CD4-positive, CD25-positive, alpha-beta regulatory T cell (primary cell): Measurements from ENCODE around the gene CSH1. TPM values are rescaled to one million over a fixed set of nuclear protein-coding genes. Genes with fewer than 3 reads are reported as not detected.
A peak's percentile ranks its signal among the peaks of the same experiment; 100 is the strongest.
"Not testable (repeated sequence)": the region's sequence is repeated elsewhere in the genome, so short reads cannot be mapped to it uniquely, and the experiment has no call there.

Source experiments
- ATAC-seq, 2 donors: fragments of 150-1000 bp; cut with Tn5 transposase; one replicate each; pipeline ENCODE4 v1.10.0; 2021; ENCODE audit warnings: low read depth in 2 of 2, moderate number of reproducible peaks in 2 of 2, moderate library complexity in 1 of 2
- DNase-seq, 3 donors: peaks; one replicate each; pipeline versions ENCODE4 v3.0.0 to v3.0.0-alpha.2; 2012 to 2022; ENCODE audit warnings: mixed read lengths in 1 of 3
- H3K27ac ChIP-seq: one replicate; pipeline ENCODE4 v1.7.0; 2013; ENCODE audit warnings: mild to moderate bottlenecking, low read length; ENCODE audit not compliant: insufficient read depth, poor library complexity, severe bottlenecking
- H3K27me3 ChIP-seq: one replicate; pipeline ENCODE4 v1.7.0; 2013; ENCODE audit warnings: low read length; ENCODE audit not compliant: control insufficient read depth, insufficient read depth
- H3K36me3 ChIP-seq: one replicate; pipeline ENCODE4 v1.7.0; 2013; ENCODE audit warnings: mild to moderate bottlenecking, low read length, moderate library complexity; ENCODE audit not compliant: control insufficient read depth, insufficient read depth
- H3K4me1 ChIP-seq: 2 replicates; pipeline ENCODE4 v1.7.0; 2013; ENCODE audit warnings: mild to moderate bottlenecking, low read length; ENCODE audit not compliant: insufficient read depth, control insufficient read depth, poor library complexity, severe bottlenecking
- H3K4me3 ChIP-seq: one replicate; pipeline ENCODE4 v1.7.0; 2013; ENCODE audit warnings: low read depth, mild to moderate bottlenecking, low read length, moderate library complexity
- H3K9me3 ChIP-seq, 2 experiments: 1 replicate in 1 of 2; 2 replicates in 1 of 2; pipeline ENCODE4 v1.7.0; 2013; ENCODE audit warnings: low read length in 2 of 2, mild to moderate bottlenecking in 1 of 2, moderate library complexity in 1 of 2; ENCODE audit not compliant: control insufficient read depth in 2 of 2
- H3K27ac Mint-ChIP-seq, 3 donors: one replicate each; pipeline ENCODE4 v1.8.0; 2020 to 2022; ENCODE audit warnings: mild to moderate bottlenecking in 3 of 3, mixed read lengths in 3 of 3, moderate library complexity in 2 of 3
- H3K27me3 Mint-ChIP-seq: one replicate; pipeline ENCODE4 v1.8.0; 2022; ENCODE audit warnings: mild to moderate bottlenecking, mixed read lengths
- H3K36me3 Mint-ChIP-seq: one replicate; pipeline ENCODE4 v1.8.0; 2020; ENCODE audit warnings: mixed read lengths
- H3K4me1 Mint-ChIP-seq, 4 donors: one replicate each; pipeline ENCODE4 v1.8.0; 2020 to 2022; ENCODE audit warnings: mixed read lengths in 4 of 4, mild to moderate bottlenecking in 1 of 4
- H3K4me3 Mint-ChIP-seq, 4 donors: one replicate each; pipeline ENCODE4 v1.8.0; 2020 to 2022; ENCODE audit warnings: mild to moderate bottlenecking in 4 of 4, mixed read lengths in 4 of 4, moderate library complexity in 3 of 4
- H3K9me3 Mint-ChIP-seq, 7 donors: one replicate each; pipeline ENCODE4 v1.8.0; 2020 to 2022; ENCODE audit warnings: mixed read lengths in 7 of 7, mild to moderate bottlenecking in 3 of 7, moderate library complexity in 2 of 7
- polyA plus RNA-seq, 4 donors: library from polyadenylated mRNA; unstranded; fragments of 300-500 nt; fragmentation: Illumina TruSeq; gene quantifications; one replicate each; pipeline ENCODE4 v1.2.3, GENCODE V29; 2021
- total RNA-seq: library from RNA; stranded (reverse); gene quantifications from one replicate; pipeline ENCODE4 v1.2.3, GENCODE V29; 2022

The CSH1 gene
- total RNA-seq (11.7 TPM), polyA plus RNA-seq (not detected)

DNA sequence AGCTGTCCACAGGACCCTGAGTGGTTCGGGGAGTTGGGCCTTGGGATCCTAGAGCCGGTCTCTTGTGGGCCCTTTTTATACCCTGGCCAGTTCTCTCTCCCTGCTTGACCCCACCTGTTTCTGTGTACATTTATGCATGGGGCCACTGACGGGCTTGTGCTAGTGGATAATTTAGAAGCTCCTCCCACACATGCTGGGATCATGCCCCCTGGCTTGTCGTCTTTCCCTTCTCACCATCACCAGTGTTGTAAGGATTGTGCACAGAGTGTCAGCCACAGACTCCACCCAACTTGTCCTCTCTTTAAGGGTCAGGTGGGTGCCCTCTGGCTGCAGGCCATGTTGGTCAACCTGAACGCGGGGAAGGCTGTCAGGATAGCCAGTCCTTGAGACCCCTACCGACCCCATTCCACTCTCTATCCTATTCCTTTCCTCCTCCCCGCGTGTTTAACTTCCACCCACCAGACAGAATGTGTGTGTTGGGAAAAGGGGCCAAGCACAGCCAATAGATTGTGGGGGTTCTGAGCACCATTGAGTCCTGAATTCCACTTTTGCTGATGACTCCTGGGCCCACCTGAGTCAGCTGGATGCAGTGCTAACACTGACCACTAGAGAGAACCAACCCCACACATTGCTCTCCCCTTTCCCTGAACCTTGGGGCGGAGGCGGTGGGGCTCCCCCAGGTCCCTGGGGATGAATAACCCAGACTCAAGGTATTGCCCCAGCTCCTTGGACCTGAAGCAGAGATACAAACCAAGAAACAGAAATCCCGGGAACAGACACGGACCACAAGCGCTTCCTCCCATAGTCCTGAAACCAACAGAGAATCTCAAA, at the start of gene CSH1:
Gene CSH1 (minus strand): TSS at position 51 of the 831 bp plus-strand sequence. CDS start 63 bp downstream, outside the sequence.
- not testable (repeated sequence) for H3K4me3 ChIP-seq, DNase-seq, ATAC-seq, H3K36me3 Mint-ChIP-seq, H3K9me3 ChIP-seq, H3K27me3 Mint-ChIP-seq, H3K9me3 Mint-ChIP-seq, H3K36me3 ChIP-seq, H3K27me3 ChIP-seq, H3K4me1 Mint-ChIP-seq, H3K27ac ChIP-seq, H3K4me3 Mint-ChIP-seq, H3K4me1 ChIP-seq
- H3K27ac Mint-ChIP-seq = peak within 1 kb of the TSS in 1 of 3 donors; percentile 43

DNA sequence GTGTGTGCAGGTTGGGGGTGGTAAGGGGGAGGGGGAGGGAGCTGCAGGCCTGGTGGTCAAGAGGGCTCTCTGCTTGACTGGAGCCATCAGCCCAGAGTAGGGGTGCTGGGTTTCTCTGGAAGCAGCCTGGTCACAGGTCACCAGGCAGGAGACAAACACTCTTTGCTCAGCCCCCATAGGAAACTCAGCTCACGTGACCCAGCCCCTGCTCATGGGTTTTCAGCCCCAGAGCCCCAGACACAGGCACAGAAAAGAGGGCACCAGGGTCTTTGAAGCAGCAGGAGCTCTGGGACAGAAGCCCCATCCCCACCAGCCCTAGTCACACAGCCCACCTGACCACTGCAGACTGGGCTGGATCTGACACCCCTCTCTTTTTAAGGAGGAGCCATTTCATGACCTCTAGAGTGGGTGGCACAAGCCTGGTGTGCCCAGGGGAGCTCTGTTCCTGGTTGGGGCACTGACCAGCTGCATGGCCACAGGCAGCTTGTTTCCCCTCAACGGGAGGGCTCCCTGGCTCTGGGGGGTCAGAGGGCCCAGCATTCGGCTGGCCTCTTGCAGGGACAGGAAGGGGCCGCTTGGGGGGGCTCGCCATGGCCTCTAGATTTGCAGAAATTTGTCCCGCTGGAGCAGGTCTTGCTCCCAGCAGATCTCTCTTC, 49.5 kb upstream of the CSH1 start:
- ATAC-seq = no peak

DNA sequence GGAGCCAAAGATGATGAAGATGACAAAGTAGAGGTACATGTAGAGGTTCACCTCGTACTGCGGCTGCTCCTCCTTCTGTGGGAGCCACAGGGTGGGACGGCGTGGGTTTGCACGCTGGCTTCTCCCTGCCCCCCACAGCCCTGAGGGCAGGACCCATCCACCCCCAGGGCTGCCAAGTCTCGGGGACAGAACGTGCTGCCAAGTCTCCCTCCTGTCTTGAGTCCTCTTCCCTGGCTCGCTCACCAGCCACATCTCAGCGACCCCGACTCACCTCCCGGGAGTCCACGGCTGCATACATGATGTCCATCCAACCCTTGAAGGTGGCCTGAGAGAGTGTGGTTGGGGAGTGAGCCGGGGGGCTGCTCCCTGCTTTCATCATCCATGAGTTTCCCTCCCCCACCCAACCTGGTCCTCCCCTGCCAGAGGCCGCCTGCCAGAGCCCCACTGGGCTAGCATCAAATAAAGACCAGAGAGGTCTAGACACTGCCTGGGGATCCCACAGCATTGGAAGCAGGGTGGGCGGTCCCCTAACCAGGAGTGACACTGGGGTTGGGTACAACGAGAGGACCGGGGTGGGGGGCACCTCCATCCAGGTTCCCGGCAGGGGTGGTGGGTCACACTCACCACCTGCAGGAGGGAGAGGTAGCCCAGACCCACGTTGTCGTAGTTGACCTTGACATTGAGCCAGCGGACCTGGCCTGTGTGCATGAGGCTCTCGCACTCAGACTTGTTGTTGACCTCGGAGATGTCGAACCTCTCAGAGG, 48.5 kb upstream of the CSH1 start:
- no peaks in the 10 kb centered on the region for H3K36me3 Mint-ChIP-seq
- H3K36me3 ChIP-seq = no peaks in the 10 kb centered on the region
- no peaks in the 10 kb centered on the region for H3K27me3 ChIP-seq
- H3K9me3 ChIP-seq = no peaks in the 10 kb centered on the region
- H3K27ac Mint-ChIP-seq = no peak overlapping the region
- H3K4me1 Mint-ChIP-seq = peaks cover 0 to 19% (median 5%) of the 10 kb centered on the region in 4 donors
- H3K4me1 ChIP-seq = peaks cover 15% of the 10 kb centered on the region
- peak overlapping the region in 2 of 4 donors; percentile 29 to 35 for H3K4me3 Mint-ChIP-seq
- ATAC-seq (no peak), DNase-seq (no peak)
- no peaks in the 10 kb centered on the region for H3K9me3 Mint-ChIP-seq
- no peaks in the 10 kb centered on the region for H3K27me3 Mint-ChIP-seq
- H3K4me3 ChIP-seq = no peak overlapping the region
- no peak overlapping the region for H3K27ac ChIP-seq

More for the DNA sequence above, 49.5 kb upstream of the CSH1 start:
- Histone ChIP-seq H3K27ac (no peak overlapping the region), H3K4me1 (peaks cover 15% of the 10 kb centered on the region), H3K9me3 (no peaks in the 10 kb centered on the region), H3K36me3 (no peaks in the 10 kb centered on the region), H3K4me3 (no peak overlapping the region), H3K27me3 (no peaks in the 10 kb centered on the region)
- no peak for DNase-seq
- no peak overlapping the region for H3K27ac Mint-ChIP-seq
- no peak overlapping the region for H3K4me3 Mint-ChIP-seq
- H3K4me1 Mint-ChIP-seq = peaks cover 0 to 19% (median 5%) of the 10 kb centered on the region in 4 donors
- H3K27me3 Mint-ChIP-seq = no peaks in the 10 kb centered on the region
- no peaks in the 10 kb centered on the region for H3K9me3 Mint-ChIP-seq
- H3K36me3 Mint-ChIP-seq = no peaks in the 10 kb centered on the region

DNA sequence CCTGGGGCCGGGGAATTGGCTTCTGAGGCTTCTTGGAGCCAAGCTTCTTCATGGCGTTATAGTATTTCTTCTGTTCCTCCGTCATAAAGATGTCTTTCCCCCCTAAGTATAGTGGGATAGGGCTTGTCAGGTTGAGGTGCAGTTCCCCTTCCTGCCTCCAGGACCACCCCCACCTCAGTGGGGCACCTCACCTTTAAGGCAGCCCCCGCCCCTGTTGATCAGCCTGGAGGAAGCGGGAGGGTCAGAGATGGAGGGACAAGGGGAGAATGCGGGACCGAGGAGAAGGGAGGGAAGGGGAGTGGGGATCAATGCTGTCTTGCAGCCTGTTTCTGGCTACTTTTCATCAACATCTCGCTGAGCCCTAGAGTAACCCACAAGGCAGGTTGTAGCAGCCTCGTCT, 47.4 kb upstream of the CSH1 start:
- Mint-ChIP-seq H3K27ac (no peak overlapping the region), H3K4me1 (peaks cover 0 to 25% (median 7%) of the 10 kb centered on the region in 4 donors), H3K36me3 (no peaks in the 10 kb centered on the region), H3K27me3 (no peaks in the 10 kb centered on the region), H3K9me3 (no peaks in the 10 kb centered on the region), H3K4me3 (no peak overlapping the region)
- Histone ChIP-seq H3K27me3 (no peaks in the 10 kb centered on the region), H3K9me3 (no peaks in the 10 kb centered on the region), H3K27ac (no peak overlapping the region), H3K36me3 (no peaks in the 10 kb centered on the region), H3K4me3 (no peak overlapping the region), H3K4me1 (peaks cover 15% of the 10 kb centered on the region)
- ATAC-seq (no peak), DNase-seq (no peak)

DNA sequence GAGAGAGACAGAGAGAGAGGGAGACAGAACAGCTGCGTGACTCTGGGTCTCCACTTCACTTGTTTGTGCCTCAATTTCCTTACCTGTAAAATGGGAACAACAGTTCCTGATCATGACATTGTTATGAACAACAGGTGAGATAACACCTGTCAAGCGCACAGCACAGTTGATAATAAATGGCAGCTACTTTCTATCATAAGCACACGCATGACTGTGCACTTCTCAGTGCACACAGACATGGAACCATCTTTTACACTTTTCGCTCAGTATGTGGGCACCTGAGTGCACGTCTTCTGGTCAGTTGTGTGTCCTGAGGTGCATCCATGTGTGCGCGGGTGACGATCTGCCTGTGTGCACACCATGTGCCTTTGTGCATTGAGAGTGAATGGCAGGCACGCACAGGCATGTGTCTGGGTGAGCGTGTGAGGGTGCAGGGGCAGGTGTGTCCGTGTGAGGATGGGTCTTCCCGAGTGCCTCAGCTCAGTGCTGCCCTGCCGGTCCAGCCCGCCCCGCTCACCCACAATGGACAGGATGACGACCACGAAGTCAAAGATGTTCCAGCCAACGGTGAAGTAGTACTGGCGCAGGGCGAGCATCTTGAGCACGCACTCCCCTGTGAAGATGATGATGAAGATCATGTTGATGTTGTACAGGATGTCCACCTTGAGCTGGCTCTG, 46.1 kb upstream of the CSH1 start:
- Histone ChIP-seq H3K27me3 (no peaks in the 10 kb centered on the region), H3K36me3 (no peaks in the 10 kb centered on the region), H3K27ac (no peak overlapping the region), H3K9me3 (no peaks in the 10 kb centered on the region), H3K4me3 (no peak overlapping the region), H3K4me1 (peaks cover 15% of the 10 kb centered on the region)
- Mint-ChIP-seq H3K4me1 (peaks cover 0 to 27% (median 8%) of the 10 kb centered on the region in 4 donors), H3K4me3 (no peak overlapping the region), H3K27ac (peak overlapping the region in 1 of 3 donors; percentile 65), H3K9me3 (no peaks in the 10 kb centered on the region), H3K36me3 (no peaks in the 10 kb centered on the region), H3K27me3 (no peaks in the 10 kb centered on the region)
- DNase-seq (no peak), ATAC-seq (no peak)

DNA sequence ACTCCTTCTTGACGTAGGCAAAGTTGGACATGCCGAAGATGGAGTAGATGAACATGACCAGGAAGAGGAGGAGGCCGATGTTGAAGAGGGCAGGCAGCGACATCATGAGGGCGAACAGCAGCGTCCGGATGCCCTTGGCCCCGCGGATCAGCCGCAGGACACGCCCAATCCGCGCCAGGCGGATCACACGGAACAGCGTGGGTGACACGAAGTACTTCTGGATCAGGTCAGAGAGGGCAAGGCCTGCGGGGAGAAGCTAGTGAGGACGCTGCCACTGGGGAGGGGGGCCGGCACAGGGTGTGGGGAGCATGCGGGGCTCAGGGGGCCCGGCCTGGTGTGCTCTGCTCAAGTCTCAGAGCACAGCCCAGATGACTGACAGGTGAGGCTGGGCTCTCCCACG, 45.4 kb upstream of the CSH1 start:
- Mint-ChIP-seq H3K27me3 (no peaks in the 10 kb centered on the region), H3K4me1 (peaks cover 0 to 26% (median 5%) of the 10 kb centered on the region in 4 donors), H3K27ac (no peak overlapping the region), H3K4me3 (no peak overlapping the region), H3K9me3 (no peaks in the 10 kb centered on the region), H3K36me3 (no peaks in the 10 kb centered on the region)
- Histone ChIP-seq H3K27ac (no peak overlapping the region), H3K27me3 (no peaks in the 10 kb centered on the region), H3K4me3 (no peak overlapping the region), H3K9me3 (no peaks in the 10 kb centered on the region), H3K36me3 (no peaks in the 10 kb centered on the region), H3K4me1 (peaks cover 11% of the 10 kb centered on the region)
- no peak for DNase-seq
- ATAC-seq = no peak

DNA sequence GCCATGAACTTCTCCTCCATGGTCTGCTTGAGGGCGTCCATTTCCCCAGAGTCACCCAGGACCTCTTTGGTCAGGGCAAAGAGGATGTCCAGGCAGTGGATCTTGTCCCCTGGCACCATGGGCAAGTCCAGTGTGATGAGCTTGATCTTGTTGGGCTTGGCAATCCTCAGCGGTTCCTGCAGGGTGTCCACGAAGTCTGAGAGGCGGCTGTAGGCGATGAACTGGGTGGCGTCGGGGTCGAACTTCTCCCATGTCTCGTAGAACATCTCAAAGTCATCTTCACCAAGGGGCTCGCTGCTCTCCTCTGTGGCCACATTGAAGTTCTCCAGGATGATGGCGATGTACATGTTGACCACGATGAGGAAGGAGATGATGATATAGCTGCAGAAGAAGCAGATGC, 44.8 kb upstream of the CSH1 start:
- H3K9me3 Mint-ChIP-seq = no peaks in the 10 kb centered on the region
- Histone ChIP-seq H3K9me3 (no peaks in the 10 kb centered on the region), H3K36me3 (no peaks in the 10 kb centered on the region), H3K4me3 (no peak overlapping the region), H3K4me1 (peaks cover 5% of the 10 kb centered on the region), H3K27ac (no peak overlapping the region), H3K27me3 (no peaks in the 10 kb centered on the region)
- ATAC-seq = no peak
- H3K27me3 Mint-ChIP-seq = no peaks in the 10 kb centered on the region
- peaks cover 0 to 22% (median 4%) of the 10 kb centered on the region in 4 donors for H3K4me1 Mint-ChIP-seq
- no peak for DNase-seq
- no peak overlapping the region for H3K27ac Mint-ChIP-seq
- no peak overlapping the region for H3K4me3 Mint-ChIP-seq
- H3K36me3 Mint-ChIP-seq = no peaks in the 10 kb centered on the region
